Epithelial cell of esophagus (primary cell): ENCODE data around the gene UNC13A.

ENCODE experiments used
- DNase-seq: peaks from one replicate; pipeline ENCODE4 v3.0.0; 2010; ENCODE audit warnings: low read depth
- H3K4me3 ChIP-seq: 2 replicates; pipeline ENCODE4 v1.5.1; 2011; ENCODE audit warnings: mild to moderate bottlenecking, low read length, control low read depth
- CTCF ChIP-seq: IDR thresholded peaks from 2 replicates; pipeline ENCODE4 v1.5.1; 2011; ENCODE audit warnings: low read depth, mild to moderate bottlenecking, low read length, control low read depth, inconsistent platforms; ENCODE audit not compliant: insufficient read depth; ENCODE audit errors: missing control alignments

UNC13A gene

DNA sequence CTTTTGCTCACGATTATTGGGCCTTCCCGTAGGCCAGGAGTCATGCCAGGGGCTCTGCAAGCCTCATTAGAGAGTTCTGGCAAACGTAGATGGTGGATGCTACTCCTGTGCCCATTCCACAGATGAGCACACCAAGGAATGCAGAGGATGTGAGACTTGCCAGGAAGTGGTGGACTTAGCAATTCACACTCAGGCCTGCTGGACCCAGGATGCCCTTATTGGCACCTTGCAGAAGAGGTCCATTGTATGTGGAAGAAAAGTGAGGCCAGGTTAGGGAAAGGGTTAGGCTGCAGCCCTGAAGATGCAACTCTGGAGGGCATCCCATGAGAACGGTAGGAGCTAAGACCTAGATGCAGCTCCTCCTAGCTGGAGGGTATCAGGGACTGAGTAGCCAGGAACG, 5.9 kb downstream of the UNC13A start:
- no peak overlapping the region for H3K4me3 ChIP-seq
- TF ChIP-seq CTCF: no peak
- no peak for DNase-seq

DNA sequence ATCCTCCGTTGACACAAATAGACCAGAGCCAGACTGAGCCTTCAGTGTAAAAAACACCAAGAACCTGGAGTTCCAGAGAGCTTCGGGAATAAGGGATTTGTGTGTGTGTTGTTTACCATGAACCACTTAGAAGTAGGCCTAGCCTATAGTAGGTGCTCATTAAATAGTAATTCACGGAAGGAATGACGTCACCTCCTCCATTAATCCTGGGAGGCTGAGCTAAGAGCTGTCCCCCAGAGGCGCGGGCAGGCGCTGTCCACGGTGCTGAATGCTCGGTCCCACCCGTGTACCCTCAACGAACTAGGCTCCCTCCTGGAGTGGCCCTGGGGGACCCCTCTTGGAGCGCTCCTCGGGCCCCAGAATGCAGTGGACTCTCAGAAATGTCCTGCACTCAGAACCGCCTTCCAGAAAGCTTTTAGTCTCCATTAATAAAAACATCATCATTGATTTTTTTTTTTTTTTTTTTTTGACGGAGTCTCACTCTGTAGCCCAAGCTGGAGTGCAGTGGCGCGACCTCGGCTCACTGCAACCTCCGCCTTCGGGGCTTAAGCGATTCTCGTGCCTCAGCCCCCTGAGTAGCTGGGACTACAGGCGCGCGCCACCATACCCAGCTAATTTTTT, 6.5 kb downstream of the UNC13A start:
- DNase-seq: peak; percentile 36
- no peak for TF ChIP-seq CTCF
- H3K4me3 ChIP-seq: no peak overlapping the region

DNA sequence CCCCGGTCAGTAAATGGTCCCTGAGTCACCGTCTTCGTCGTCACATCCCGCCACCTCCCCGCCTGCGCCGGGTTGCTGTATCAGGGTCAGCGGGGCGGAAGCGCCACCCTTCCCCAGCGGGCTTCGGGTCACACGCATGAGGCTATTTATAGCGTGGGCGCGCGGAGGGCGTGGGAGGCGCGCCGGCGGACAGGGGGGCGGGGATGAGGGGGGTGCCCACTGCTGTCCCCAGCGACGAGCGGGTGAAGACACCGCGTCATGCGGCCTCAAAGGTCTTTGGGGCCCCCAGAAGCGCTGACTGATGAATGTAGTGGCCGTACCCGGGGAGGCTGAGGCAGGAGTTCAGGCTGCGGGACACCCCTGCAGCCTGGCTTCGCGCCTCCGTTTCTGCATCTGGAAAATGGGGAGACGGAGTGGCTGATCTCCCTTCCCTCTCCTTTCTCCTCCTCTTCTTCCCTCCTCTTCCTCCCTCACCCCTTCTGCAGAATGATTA, 7.9 kb downstream of the UNC13A start:
- H3K4me3 ChIP-seq: no peak overlapping the region
- no peak for TF ChIP-seq CTCF
- peak; percentile 25 for DNase-seq

DNA sequence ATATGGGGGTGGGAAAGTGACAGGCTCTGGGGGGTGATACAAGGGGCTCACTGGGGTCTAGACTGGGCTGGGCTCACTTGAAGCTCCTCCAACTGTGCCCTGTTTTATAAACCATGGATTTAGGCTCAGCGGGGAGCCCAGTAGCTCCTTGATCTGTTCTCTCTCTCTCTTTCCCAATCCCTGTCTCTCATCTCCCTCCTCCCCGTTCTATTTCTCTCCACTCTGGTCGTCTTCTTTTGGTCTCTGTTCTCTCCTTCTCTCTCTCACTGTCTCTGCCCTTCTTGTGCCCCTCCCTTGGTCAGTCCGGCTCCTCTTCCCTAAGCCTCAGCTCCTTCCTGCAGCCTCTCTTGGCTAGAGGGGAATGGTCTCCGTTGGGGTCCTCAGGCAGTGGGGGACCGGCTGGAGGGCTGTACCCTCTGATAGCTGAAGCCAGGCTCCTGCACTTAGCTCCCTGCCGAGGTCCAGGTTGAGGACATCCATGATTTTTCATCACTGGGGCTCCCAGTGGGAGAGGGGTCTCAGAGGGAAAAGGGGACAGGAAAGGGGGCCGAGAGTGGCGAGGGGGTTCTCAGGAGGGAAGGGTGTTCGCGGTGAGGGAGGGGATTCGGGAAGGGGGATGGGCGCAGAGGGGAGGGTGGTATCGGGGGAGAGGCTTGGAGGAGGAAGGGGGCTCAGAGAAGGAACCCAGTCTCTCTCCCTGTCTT, 8.5 kb downstream of the UNC13A start:
- no peak overlapping the region for H3K4me3 ChIP-seq
- TF ChIP-seq CTCF: no peak
- DNase-seq: no peak

GRCh38 chr19:17678836-17679235, 9.3 kb downstream of the UNC13A start:
- no peak for TF ChIP-seq CTCF
- DNase-seq: no peak
- H3K4me3 ChIP-seq: no peak overlapping the region

DNA sequence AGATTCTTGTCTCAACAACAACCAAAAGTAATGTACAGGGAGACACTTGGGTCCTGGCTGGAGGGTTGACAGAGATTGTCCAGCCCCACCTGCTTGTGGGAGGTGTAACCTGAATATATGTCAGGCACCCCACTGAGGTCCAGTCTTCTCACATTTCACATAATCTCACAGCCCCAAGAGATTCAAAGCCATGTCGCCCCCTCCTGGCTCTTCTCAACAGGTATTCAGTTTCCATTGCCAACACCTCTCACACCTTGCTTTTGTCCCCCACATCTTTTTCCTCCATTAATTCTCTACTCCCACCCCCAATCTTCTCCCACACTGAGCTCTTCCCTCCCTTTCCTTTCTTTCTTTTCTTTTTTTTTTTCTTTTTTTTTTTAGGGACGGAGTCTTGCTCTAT, 11.2 kb downstream of the UNC13A start:
- DNase-seq: peak; percentile 16

More for the DNA sequence above, 11.2 kb downstream of the UNC13A start:
- no peak overlapping the region for H3K4me3 ChIP-seq
- peak; percentile 28 for TF ChIP-seq CTCF
